Hepatocyte (in vitro differentiated cells): ENCODE data around the gene OVOL3. TPM values are rescaled to one million over a fixed set of nuclear protein-coding genes. Genes with fewer than 3 reads are reported as not detected.

Experiments used
- DNase-seq: peaks from one replicate; pipeline ENCODE4 v3.0.0-alpha.2; 2016; ENCODE audit warnings: low spot score
- H2AFZ ChIP-seq: fragments of 200-600 bp; sonication (generic); 2 replicates; pipeline ENCODE4 v1.6.0; 2016; ENCODE audit warnings: antibody characterized with exemption, mild to moderate bottlenecking
- H3K27ac ChIP-seq: fragments of 200-600 bp; sonication (generic); 2 replicates; pipeline ENCODE4 v1.5.1; 2016; ENCODE audit warnings: mild to moderate bottlenecking
- H3K27me3 ChIP-seq: fragments of 200-600 bp; sonication (generic); 2 replicates; pipeline ENCODE4 v1.6.1; 2016
- H3K36me3 ChIP-seq: fragments of 200-600 bp; sonication (generic); replicated peaks from 2 replicates; pipeline ENCODE4 v1.5.1; 2016; ENCODE audit warnings: low read depth; ENCODE audit not compliant: insufficient read depth
- H3K4me1 ChIP-seq: fragments of 200-600 bp; sonication (generic); 2 replicates; pipeline ENCODE4 v1.5.1; 2016; ENCODE audit warnings: mild to moderate bottlenecking, moderate library complexity; ENCODE audit not compliant: insufficient read depth
- H3K4me2 ChIP-seq: fragments of 200-600 bp; sonication (generic); 2 replicates; pipeline ENCODE4 v1.6.0; 2016
- H3K4me3 ChIP-seq: fragments of 200-600 bp; sonication (generic); 2 replicates; pipeline ENCODE4 v1.5.1; 2016; ENCODE audit warnings: mild to moderate bottlenecking
- H3K79me2 ChIP-seq: fragments of 200-600 bp; sonication (generic); 2 replicates; pipeline ENCODE4 v1.6.0; 2017; ENCODE audit warnings: mild to moderate bottlenecking
- H3K9me2 ChIP-seq: fragments of 200-600 bp; sonication (generic); replicated peaks from 2 replicates; pipeline ENCODE4 v1.6.0; 2017; ENCODE audit warnings: mild to moderate bottlenecking; ENCODE audit not compliant: insufficient read depth
- H3K9me3 ChIP-seq: fragments of 200-600 bp; sonication (generic); 2 replicates; pipeline ENCODE4 v1.5.1; 2016; ENCODE audit warnings: low read depth, mild to moderate bottlenecking
- H4K20me1 ChIP-seq: fragments of 200-600 bp; sonication (generic); 2 replicates; pipeline ENCODE4 v1.6.0; 2016; ENCODE audit warnings: mild to moderate bottlenecking; ENCODE audit not compliant: insufficient read depth, poor library complexity, severe bottlenecking
- EZH2 ChIP-seq: fragments of 200-600 bp; sonication (generic); IDR thresholded peaks from 2 replicates; pipeline ENCODE4 v1.6.1; 2016; ENCODE audit warnings: antibody characterized with exemption, mild to moderate bottlenecking, borderline replicate concordance
- EZH2phosphoT487 ChIP-seq: fragments of 200-600 bp; sonication (generic); IDR thresholded peaks from one replicate; pipeline ENCODE4 v1.6.1; 2018; ENCODE audit warnings: antibody characterized with exemption, mild to moderate bottlenecking, low read depth, moderate library complexity; ENCODE audit not compliant: unreplicated experiment, severe bottlenecking
- WGBS: methylation state at CpG from one replicate; pipeline ENCODE4 v1.1.6; 2016; ENCODE audit warnings: low lambda C conversion rate; ENCODE audit errors: missing lambda C conversion rate; 5-methylcytosine and 5-hydroxymethylcytosine counted together
- polyA plus RNA-seq: library from polyadenylated mRNA; unstranded; fragments of >200 nt; fragmentation: Nextera tagmentation; extraction: Ambion mirVana; gene quantifications from 2 replicates; pipeline ENCODE4 v1.2.1, GENCODE V29; 2016
- total RNA-seq: library from RNA; depleted of rRNA; stranded (reverse); fragments of >200 nt; gene quantifications from 2 replicates; pipeline ENCODE4 v1.2.3, GENCODE V29; 2014
- TF ChIP-seq, protein P1 (sequence below): fragments of 200-600 bp; sonication (generic); IDR thresholded peaks from 2 replicates; pipeline ENCODE4 v1.5.1; 2016; ENCODE audit warnings: antibody characterized with exemption, mild to moderate bottlenecking; ENCODE audit not compliant: poor library complexity

The OVOL3 gene
- total and polyA plus RNA-seq, 2 experiments from 2014 or later, result not detected

DNA sequence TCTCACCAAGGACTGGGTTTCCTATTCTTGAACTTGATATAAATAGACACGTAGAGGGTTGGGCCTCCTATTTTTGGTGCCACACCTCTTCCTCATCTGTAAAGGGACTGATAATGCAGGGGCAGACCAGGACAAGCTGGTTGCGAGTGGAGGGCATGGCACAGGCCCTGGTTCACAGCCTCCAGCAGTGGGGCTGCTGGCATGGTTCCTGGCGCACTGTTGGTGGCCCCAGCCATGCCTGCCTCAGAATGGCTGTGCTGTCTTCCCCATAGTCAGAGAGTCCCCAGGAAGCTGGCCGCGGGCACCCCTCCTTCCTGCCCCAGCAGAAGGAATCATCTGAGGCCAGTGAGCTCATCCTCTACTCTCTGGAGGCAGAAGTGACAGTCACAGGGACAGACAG, 10.5 kb upstream of the OVOL3 start:
- no peak overlapping the region for H3K4me3 ChIP-seq
- DNase-seq, result no peak
- H3K79me2 ChIP-seq, result no peaks in the 10 kb centered on the region
- H3K4me1 ChIP-seq, result no peaks in the 10 kb centered on the region
- H2AFZ ChIP-seq, result no peak overlapping the region
- no peaks in the 10 kb centered on the region for H3K36me3 ChIP-seq
- no peak for TF ChIP-seq EZH2phosphoT487
- TF ChIP-seq EZH2, result no peak
- TF ChIP-seq, protein P1, sequence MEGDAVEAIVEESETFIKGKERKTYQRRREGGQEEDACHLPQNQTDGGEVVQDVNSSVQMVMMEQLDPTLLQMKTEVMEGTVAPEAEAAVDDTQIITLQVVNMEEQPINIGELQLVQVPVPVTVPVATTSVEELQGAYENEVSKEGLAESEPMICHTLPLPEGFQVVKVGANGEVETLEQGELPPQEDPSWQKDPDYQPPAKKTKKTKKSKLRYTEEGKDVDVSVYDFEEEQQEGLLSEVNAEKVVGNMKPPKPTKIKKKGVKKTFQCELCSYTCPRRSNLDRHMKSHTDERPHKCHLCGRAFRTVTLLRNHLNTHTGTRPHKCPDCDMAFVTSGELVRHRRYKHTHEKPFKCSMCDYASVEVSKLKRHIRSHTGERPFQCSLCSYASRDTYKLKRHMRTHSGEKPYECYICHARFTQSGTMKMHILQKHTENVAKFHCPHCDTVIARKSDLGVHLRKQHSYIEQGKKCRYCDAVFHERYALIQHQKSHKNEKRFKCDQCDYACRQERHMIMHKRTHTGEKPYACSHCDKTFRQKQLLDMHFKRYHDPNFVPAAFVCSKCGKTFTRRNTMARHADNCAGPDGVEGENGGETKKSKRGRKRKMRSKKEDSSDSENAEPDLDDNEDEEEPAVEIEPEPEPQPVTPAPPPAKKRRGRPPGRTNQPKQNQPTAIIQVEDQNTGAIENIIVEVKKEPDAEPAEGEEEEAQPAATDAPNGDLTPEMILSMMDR, result no peak
- no peaks in the 10 kb centered on the region for H3K9me3 ChIP-seq
- H3K27ac ChIP-seq, result no peak overlapping the region
- no peaks in the 10 kb centered on the region for H4K20me1 ChIP-seq
- no peaks in the 10 kb centered on the region for H3K9me2 ChIP-seq
- no peaks in the 10 kb centered on the region for H3K27me3 ChIP-seq
- H3K4me2 ChIP-seq, result no peak overlapping the region
- WGBS, result 93% methylated on average over 5 of the region's 5 CpGs

DNA sequence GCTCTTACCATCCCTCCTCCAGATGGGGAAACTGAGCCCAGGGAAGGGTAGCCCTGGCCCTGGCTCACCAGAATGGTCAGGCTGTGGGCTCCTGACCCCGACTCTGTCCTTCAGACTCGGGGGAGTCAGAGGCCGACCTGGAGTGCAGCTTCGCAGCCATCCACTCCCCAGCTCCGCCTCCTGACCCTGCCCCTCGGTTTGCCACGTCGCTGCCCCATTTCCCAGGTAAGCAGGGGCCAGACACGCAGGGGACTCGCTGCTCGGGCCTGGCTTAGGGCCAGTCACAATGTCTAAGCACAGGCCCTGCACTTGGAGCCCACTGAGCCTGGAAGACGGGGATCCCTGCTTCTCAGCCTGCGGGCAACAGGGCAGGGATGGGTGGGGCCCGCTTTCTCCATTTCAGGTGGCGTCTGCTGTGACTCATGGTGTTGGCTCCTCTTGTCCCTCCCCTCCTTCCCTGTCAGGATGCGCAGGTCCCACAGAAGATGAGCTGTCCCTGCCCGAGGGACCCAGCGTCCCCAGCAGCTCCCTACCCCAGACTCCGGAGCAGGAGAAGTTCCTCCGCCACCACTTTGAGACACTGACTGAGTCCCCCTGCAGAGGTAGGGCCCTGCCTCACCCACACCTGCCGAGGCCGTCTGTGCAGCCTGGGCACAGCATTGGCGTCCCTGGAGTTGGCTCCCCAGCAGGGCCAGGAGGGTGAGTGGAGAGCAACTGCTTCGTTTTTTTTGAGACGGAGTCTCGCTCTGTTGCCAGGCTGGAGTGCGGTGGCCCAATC, 9.2 kb upstream of the OVOL3 start:
- Histone ChIP-seq H3K9me3 (no peaks in the 10 kb centered on the region), H4K20me1 (no peaks in the 10 kb centered on the region), H3K4me2 (no peak overlapping the region), H3K4me3 (no peak overlapping the region), H2AFZ (no peak overlapping the region), H3K27ac (no peak overlapping the region), H3K9me2 (no peaks in the 10 kb centered on the region), H3K36me3 (no peaks in the 10 kb centered on the region), H3K27me3 (no peaks in the 10 kb centered on the region), H3K4me1 (no peaks in the 10 kb centered on the region), H3K79me2 (no peaks in the 10 kb centered on the region)
- DNase-seq, result no peak
- WGBS, result 96% methylated on average over 26 of the region's 27 CpGs
- TF ChIP-seq EZH2 (no peak), EZH2phosphoT487 (no peak)
- TF ChIP-seq, protein P1, result no peak

DNA sequence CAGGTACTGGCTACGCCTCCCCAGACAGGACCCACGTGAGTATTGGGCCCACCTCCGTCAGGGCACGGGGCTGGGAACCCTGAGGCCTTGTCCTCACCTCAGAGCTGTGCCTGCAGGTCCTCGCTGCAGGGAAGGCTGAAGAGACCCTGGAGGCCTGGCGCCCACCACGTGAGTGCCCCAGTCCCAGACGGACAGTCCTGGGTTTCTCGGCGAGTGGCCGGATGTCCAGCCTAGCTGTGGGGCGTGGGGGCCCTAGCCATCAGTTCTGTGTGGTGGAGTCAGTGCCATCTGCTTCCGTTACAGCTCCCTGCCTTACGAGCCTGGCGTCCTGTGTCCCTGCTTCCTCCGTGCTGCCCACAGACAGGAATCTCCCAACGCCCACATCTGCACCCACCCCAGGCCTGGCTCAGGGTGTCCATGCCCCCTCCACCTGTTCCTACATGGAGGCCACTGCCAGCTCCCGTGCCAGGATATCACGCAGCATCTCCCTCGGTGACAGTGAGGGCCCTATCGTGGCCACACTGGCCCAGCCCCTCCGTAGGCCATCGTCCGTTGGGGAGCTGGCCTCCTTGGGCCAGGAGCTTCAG, 7.8 kb upstream of the OVOL3 start:
- 96% methylated on average over 24 of the region's 24 CpGs for WGBS
- Histone ChIP-seq H3K4me1 (no peaks in the 10 kb centered on the region), H3K36me3 (no peaks in the 10 kb centered on the region), H3K4me3 (no peak overlapping the region), H2AFZ (no peak overlapping the region), H3K27me3 (no peaks in the 10 kb centered on the region), H3K79me2 (no peaks in the 10 kb centered on the region), H3K27ac (no peak overlapping the region), H3K9me2 (no peaks in the 10 kb centered on the region), H4K20me1 (no peaks in the 10 kb centered on the region), H3K9me3 (no peaks in the 10 kb centered on the region), H3K4me2 (no peak overlapping the region)
- DNase-seq, result no peak
- no peak for TF ChIP-seq EZH2phosphoT487
- TF ChIP-seq EZH2, result no peak
- TF ChIP-seq, protein P1, result no peak
